K562 (cell line): Measurements from ENCODE around the gene ADAMTS20.

Experiments used
- ATF3 ChIP-seq, 2 experiments: fragments of 450-650 bp in 1 of 2; sonication (generic) in 1 of 2; formaldehyde crosslinking in 1 of 2; IDR thresholded peaks in 1 of 2; conservative IDR thresholded peaks in 1 of 2; 2 replicates each; pipeline versions ENCODE4 v1.6.1 to v1.8.1; 2016 to 2023; ENCODE audit warnings: mild to moderate bottlenecking in 2 of 2, moderate library complexity in 2 of 2, inconsistent platforms in 1 of 2, missing genetic modification reagents in 1 of 2
- CTCF ChIP-seq, 3 experiments: IDR thresholded peaks in 2 of 3; conservative IDR thresholded peaks in 1 of 3; 2 replicates each; pipeline ENCODE4 v1.5.1; 2011 to 2012; ENCODE audit warnings: low read length in 3 of 3, mild to moderate bottlenecking in 3 of 3, control low read depth in 2 of 3, improper control_type of control experiment in 1 of 3, inconsistent platforms in 1 of 3, low read depth in 1 of 3, mixed read lengths in 1 of 3, moderate library complexity in 1 of 3; ENCODE audit not compliant: insufficient read depth in 2 of 3
- RFX5 ChIP-seq: IDR thresholded peaks from 2 replicates; pipeline ENCODE4 v1.6.1; 2011; ENCODE audit warnings: low read depth, mild to moderate bottlenecking, improper control_type of control experiment, low read length
- RUNX1 ChIP-seq: sonication (generic); IDR thresholded peaks from 2 replicates; pipeline ENCODE4 v1.6.1; 2016; ENCODE audit warnings: antibody characterized with exemption, low read depth
- ZFP1 ChIP-seq: fragments of 450-650 bp; formaldehyde crosslinking; IDR thresholded peaks from 2 replicates; pipeline ENCODE4 v1.4.0; 2020; ENCODE audit warnings: mild to moderate bottlenecking, mixed read lengths

- no peak for TF ChIP-seq ZFP1 (CRISPR knock-in tag)
- TF ChIP-seq ATF3 (IDR thresholded peaks at IDR 0.05): no peak
- no peak for TF ChIP-seq ATF3 (CRISPR knock-in tag; conservative IDR thresholded peaks at IDR 0.05)
- no peak for TF ChIP-seq RUNX1
- TF ChIP-seq CTCF (IDR thresholded peaks at IDR 0.05 in 2 of 3, conservative IDR thresholded peaks at IDR 0.05 in 1 of 3; ENCODE audit: insufficient read depth in 2 of 3, low read depth in 1 of 3, low read length in 3 of 3): no peak
- TF ChIP-seq RFX5: no peak
Measured at GRCh38 chr12:43325786-43326185, 226.2 kb downstream of the ADAMTS20 start.
